ENCODE measurements around the gene C2orf80. TPM values are rescaled to one million over a fixed set of nuclear protein-coding genes. Genes with fewer than 3 reads are reported as not detected.

The C2orf80 gene
- total RNA-seq, 1 donor from 2014 or later = not detected

DNA sequence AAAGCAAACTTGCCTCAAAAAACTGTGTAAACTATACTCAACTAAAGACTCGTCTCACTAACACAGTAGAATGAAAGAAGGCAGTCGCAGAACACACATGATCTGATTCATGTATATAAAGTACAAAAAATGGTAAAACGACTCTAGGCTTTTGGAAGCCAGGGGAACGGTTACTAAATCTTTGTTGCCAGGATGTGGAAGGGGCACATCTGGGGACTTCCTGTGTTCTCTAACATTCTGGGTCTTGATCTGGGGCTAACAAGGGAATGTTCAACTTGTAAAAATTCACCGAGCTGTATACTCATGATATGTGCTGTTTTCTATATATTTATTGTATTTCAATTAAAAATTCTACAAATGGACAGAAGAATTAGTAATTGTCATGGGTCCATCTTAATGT, 14.3 kb upstream of the C2orf80 start:
- TF ChIP-seq, protein P1, sequence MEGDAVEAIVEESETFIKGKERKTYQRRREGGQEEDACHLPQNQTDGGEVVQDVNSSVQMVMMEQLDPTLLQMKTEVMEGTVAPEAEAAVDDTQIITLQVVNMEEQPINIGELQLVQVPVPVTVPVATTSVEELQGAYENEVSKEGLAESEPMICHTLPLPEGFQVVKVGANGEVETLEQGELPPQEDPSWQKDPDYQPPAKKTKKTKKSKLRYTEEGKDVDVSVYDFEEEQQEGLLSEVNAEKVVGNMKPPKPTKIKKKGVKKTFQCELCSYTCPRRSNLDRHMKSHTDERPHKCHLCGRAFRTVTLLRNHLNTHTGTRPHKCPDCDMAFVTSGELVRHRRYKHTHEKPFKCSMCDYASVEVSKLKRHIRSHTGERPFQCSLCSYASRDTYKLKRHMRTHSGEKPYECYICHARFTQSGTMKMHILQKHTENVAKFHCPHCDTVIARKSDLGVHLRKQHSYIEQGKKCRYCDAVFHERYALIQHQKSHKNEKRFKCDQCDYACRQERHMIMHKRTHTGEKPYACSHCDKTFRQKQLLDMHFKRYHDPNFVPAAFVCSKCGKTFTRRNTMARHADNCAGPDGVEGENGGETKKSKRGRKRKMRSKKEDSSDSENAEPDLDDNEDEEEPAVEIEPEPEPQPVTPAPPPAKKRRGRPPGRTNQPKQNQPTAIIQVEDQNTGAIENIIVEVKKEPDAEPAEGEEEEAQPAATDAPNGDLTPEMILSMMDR (IDR thresholded peaks at IDR 0.05; ENCODE audit: borderline replicate concordance) = no peak
- Histone ChIP-seq H3K9me3 (replicated peaks) (no peaks in the 10 kb centered on the region), H3K27me3 (ENCODE audit: low read depth) (peaks cover 22% of the 10 kb centered on the region), H3K4me1 (no peaks in the 10 kb centered on the region), H3K27ac (replicated peaks) (no peak overlapping the region), H3K36me3 (no peaks in the 10 kb centered on the region), H3K4me3 (no peak overlapping the region)
- intact Hi-C loops (cut with micrococcal nuclease) = no loop called here
- no peak for DNase-seq

DNA sequence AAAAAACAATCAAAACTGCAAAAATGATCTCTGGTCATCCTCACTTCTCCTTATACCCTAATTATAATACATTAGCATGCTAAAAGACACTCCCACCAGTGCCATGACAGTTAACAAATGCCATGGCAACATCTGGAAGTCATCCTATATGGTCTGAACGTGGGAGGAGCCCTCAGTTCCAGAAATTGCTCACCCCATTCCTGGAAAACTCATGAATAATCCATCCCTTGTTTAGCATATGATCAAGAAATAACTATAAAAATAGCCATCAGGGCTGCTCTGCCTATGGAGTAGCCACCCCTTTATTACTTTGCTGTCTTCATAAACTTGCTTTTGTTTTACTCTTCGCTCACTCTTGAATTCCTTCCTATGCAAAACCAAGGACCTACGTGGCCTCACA, 5.7 kb upstream of the C2orf80 start:
- TF ChIP-seq, protein P1 (IDR thresholded peaks at IDR 0.05; ENCODE audit: borderline replicate concordance) = no peak
- peaks cover 13% of the 10 kb centered on the region for H3K27me3 ChIP-seq (ENCODE audit: low read depth)
- H3K36me3 ChIP-seq = no peaks in the 10 kb centered on the region
- H3K9me3 ChIP-seq (replicated peaks) = no peaks in the 10 kb centered on the region
- no peaks in the 10 kb centered on the region for H3K4me1 ChIP-seq
- no peak overlapping the region for H3K27ac ChIP-seq (replicated peaks)
- H3K4me3 ChIP-seq = no peak overlapping the region
- intact Hi-C loops (cut with micrococcal nuclease) = no loop called here
- no peak for DNase-seq

DNA sequence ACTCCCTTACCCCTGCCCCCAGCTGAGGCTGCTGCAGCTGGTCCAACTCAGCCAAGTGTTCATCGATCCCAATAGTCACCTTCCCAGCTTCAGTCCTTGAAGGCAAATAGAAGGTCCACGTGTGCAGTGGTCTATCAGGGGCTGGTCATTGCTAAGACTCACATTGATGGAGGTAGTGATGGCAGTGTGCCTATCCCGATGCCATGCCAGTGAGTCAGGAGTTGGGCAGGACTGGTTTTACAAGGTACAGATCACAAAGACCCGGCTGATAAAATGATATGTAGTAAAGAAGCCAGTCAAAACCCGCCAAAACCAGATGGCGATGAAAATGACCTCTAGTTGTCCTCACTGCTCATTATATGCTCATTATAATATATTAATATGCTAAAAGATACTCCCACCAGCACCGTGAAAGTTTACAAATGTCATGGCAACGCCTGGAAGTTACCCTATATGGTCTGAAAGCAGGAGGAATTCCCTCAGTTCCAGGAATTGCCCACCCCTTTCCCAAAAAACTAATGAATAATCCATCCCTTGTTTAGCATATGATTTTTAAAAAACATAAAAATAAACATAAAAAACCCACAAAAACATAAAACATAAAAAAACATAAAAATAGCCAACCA, 2.9 kb upstream of the C2orf80 start:
- no peak for DNase-seq
- no peaks in the 10 kb centered on the region for H3K36me3 ChIP-seq
- no peaks in the 10 kb centered on the region for H3K9me3 ChIP-seq (replicated peaks)

DNA sequence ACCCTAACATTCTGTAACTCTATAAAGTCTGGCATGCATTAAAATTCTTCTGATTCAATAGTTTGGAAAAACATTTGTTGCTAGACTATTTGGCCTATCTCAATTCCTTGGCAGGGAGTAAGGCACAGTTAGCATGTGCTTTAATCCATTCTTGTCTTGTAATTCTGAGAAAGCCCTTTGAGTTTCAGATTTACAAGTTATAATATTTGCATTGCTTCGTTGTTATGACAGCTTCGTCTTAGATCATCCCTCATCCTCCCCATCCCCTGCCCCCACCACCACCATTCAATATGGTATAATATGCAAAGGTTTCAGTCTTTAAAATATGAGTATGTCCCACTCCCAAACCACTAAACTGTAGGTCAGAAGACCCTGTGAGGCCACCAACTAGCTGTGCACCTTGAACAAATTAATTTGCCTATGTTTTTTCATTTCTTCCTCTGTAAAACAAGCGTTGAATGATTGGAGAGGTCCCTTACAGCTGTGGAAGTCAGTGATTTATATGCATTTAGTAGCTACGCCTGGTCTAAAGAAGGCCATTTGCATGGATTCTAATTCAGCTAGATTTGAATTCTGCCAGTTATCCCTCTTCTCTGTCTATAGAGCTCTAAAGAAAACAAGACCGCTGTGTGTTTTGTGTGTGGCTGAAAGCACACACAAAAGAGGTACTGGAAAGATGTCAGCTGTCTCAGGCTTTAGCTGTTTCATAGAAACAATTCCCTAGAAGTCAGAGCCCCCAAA, 591 bp downstream of the C2orf80 start:
- Histone ChIP-seq H3K27ac (replicated peaks) (no peak overlapping the region), H3K27me3 (ENCODE audit: low read depth) (peaks cover 32% of the 10 kb centered on the region), H3K4me3 (no peak overlapping the region), H3K9me3 (replicated peaks) (no peaks in the 10 kb centered on the region), H3K36me3 (no peaks in the 10 kb centered on the region), H3K4me1 (no peaks in the 10 kb centered on the region)
- DNase-seq = no peak
- TF ChIP-seq, protein P1 (IDR thresholded peaks at IDR 0.05; ENCODE audit: borderline replicate concordance) = no peak
- intact Hi-C loops (cut with micrococcal nuclease) = no loop called here

More for the DNA sequence above, 2.9 kb upstream of the C2orf80 start:
- Histone ChIP-seq H3K27ac (replicated peaks) (no peak overlapping the region), H3K4me1 (no peaks in the 10 kb centered on the region), H3K27me3 (ENCODE audit: low read depth) (peaks cover 6% of the 10 kb centered on the region), H3K4me3 (no peak overlapping the region)
- intact Hi-C loops (cut with micrococcal nuclease) = no loop called here
- TF ChIP-seq, protein P1 (IDR thresholded peaks at IDR 0.05; ENCODE audit: borderline replicate concordance) = no peak

DNA sequence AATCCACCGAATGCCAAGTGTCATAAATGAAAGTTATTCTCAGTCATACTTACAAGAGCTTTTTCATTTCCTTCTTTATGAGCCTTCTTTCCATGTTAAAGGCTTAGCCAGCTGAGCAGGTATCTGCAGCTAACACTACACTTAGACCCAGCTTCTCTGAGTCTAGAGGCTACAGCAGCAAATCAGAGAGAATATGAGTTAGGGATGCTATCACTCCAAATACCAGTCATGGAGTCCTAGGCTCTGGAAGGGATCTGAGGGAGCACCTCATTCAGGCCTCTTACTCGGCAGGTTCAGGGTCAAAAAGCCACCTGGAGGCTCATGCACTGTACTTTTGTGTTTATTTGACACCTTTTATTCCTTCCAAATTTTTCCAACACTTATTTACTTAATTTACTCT, 2.9 kb downstream of the C2orf80 start:
- no peaks in the 10 kb centered on the region for H3K4me1 ChIP-seq
- H3K27me3 ChIP-seq (ENCODE audit: low read depth) = peaks cover 48% of the 10 kb centered on the region
- no peak for DNase-seq
- no peaks in the 10 kb centered on the region for H3K9me3 ChIP-seq (replicated peaks)
- intact Hi-C loops (cut with micrococcal nuclease) = no loop called here
- no peaks in the 10 kb centered on the region for H3K36me3 ChIP-seq
- H3K4me3 ChIP-seq = no peak overlapping the region
- no peak overlapping the region for H3K27ac ChIP-seq (replicated peaks)
- TF ChIP-seq, protein P1 (IDR thresholded peaks at IDR 0.05; ENCODE audit: borderline replicate concordance) = no peak

All from left ventricle myocardium inferior (tissue), 1 donor.